HG03571 (cell line): ENCODE results near the gene KRT40.

Experiments used
- ATAC-seq: cut with Tn5 transposase; IDR thresholded peaks from one replicate; pipeline ENCODE4 v1.9.1; 2021; ENCODE audit not compliant: unreplicated experiment

Gene KRT40

DNA sequence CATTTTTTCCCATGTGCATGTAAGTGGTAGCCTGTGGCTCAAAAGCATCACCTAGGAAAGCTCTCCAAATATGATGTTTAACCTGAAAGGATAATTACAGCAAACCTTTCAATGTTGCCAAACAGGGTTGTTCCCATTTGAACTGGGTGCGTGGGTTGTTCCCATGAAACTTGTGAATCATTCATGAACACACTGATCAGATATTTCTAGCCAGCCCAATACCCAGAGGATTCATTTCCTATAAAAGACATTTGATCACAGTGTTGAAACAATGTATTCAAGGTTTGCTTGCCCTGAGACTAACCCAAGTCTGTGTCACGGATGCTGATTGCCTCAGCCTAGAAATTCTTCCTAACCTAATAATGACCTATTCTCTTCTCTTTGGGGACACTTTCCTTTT, 30.2 kb downstream of the KRT40 start:
- no peak for ATAC-seq

DNA sequence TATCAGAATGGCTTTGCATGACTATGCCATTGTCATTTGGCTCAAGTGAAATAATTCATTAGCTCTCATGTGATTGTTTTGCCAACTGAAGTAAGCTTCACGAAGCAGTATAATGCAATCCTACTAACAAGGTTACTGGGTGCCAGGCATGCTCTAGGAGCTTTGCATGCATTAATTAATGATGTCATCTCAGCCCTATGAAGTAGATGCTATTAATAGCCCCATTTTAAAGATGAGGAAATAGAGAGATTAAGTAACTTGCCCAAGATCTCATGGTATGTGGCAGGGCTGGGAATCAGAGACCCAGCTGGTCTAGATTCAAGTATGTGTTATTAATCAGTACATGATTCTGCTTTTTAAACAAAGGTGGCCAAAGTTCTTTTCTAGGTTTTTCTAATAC, 31.5 kb downstream of the KRT40 start:
- ATAC-seq: no peak

DNA sequence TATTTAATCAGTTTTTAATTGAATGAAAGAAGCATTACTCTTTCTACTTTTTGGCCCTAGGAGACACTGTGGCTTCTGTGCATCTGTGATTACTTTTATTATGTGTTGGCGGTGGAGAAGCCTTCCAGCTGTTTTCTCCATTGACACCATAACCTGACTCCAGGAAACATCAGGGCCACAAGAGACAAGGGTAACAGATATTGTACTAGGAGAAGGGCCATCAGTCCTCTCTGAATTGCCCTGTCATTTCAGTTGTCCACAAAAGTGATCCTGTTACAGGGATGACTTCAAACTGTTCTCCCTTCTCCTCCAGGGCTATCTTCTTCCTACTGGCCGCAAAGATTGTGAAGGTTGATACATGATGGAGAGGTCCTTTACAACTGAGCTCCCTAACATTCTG, 32.0 kb downstream of the KRT40 start:
- ATAC-seq: no peak

DNA sequence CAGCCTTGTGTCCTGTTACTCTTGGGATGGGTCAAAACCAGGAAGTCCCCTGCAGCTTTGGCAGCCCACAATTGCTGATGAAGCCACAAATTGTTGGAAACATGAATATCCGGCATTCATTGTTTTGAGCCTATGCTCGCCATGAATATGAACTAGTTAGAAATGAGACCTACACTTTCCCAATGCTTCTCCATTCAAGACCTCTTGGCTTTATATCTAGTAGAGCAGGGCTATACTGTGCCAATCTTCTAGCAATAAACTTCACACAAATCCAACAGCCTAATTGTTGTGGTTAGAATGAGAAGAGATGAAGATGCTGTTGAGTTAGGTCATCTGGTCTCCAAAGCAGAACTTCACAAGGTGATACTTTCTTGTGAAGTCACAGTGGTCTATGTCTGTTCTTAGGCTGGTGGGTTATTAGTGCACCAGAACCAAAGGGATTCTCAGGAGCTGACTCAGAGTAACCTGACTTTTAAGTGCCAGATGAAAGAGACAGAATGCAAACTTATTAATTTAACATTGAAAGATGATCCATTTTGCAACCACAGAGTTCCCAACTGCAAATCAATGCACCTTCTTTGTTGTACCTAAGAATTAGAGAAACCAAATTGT, 33.0 kb downstream of the KRT40 start:
- no peak for ATAC-seq

DNA sequence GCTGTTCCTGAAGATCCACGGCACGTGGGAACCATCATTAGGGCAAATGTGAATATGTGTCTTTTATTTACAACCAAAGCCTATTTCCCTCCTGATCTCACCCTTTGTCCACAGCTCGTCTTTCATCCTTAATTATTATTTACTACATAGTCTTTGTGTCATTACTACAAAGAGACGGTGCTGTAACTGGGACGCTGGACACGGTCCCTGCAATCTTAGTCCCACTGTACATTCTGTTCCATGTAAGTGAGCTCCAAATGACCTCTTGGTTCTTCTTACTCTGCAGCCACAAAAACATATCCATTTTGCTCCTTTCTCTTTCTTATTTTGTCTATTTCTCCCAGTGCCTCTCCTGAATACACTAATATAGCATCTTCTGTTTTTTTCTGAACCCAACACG, 34.0 kb downstream of the KRT40 start:
- no peak for ATAC-seq

DNA sequence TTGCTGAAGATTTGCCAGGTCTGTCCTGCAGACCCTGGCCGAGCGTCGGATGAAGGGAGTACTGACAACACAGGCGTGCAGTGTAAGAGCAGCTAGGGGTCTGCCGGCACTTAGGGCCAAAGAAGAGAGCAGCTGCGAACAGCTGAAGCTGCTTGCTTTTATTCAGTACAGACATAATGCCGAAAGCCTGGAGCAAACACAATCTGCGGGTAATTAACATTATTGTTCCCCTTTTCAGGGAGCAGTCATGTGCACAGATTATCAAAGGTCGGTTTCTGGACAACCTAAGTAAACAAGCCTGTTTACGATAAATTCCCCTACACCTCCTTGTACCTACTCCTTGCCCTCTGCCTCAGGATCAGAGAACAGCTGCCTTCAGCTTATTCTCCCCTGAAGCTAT, 34.7 kb downstream of the KRT40 start:
- no peak for ATAC-seq

DNA sequence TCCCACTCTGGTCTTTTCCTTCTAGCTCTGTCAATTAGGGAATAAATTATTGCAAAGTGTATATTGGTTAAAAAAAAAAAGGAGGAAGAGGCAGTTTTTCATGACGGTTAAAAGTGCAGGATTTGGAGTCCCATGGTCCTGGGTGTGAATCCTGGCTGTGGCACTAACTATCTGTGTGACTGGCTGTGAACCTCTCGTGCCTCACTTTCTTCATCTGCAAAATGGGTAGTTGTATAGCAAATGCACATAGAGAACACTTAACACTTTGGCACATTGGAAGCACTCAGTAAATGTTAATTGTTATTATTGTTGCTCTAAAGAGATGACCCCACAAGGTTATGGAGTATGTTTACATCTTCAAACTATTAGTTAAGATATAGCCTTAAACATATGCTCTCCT, 36.2 kb downstream of the KRT40 start:
- no peak for ATAC-seq

DNA sequence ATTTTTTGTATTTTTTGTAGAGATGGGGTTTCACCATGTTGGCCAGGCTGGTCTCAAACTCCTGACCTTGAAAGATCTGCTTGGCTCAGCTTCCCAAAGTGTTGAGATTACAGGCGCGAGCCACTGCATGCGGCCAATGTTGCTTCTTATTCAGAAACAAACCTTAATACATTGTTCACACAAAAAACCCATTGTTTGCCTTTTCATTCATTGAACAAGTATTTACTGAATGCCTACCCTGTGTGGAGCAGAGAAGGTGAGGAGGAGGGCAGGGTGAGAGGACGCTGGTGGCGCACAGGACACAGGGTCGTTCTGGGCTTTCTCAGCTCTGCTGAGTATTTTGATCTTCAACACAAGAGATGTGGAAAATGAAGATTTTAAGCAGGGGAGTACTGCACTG, 38.7 kb downstream of the KRT40 start:
- no peak for ATAC-seq

DNA sequence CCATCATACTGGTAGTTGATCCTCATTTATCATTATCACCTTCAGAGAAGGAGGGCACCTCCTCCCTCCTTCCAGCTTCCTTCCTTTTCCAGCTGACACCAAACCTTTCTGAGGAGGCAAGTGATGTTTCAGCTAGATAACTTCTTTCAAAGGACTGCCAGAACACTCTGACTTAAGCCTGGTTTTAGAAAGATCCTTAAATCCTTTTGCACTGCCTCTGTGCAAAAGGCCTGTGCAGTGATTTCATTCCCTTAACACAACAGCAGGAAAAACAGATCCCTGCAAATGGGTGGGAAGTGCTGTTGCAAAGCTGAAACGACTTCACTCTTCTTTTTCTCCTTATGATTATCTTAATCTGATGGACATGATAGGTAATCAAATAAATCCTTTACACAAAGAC, 39.6 kb downstream of the KRT40 start:
- ATAC-seq: no peak

DNA sequence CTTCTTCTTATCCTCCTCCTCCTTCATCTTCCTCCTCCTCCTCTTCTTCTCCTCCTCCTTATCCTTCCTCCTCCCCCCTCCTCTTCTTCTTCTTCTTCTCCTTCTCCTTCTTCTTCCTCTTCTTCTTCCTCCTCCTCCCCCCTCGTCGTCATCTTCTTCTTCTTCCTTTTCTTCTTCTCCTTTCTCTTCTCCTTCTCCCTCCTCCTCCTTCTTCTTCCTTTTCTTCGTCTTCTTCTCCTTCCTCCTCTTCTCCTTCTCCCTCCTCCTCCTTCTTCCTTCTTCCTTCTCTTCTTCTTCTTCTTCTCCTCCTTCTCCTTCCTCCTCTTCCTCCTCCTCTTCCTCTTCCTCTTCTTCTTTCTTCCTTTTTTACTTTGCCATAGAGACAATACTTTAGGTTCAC, 41.6 kb downstream of the KRT40 start:
- ATAC-seq: no peak

DNA sequence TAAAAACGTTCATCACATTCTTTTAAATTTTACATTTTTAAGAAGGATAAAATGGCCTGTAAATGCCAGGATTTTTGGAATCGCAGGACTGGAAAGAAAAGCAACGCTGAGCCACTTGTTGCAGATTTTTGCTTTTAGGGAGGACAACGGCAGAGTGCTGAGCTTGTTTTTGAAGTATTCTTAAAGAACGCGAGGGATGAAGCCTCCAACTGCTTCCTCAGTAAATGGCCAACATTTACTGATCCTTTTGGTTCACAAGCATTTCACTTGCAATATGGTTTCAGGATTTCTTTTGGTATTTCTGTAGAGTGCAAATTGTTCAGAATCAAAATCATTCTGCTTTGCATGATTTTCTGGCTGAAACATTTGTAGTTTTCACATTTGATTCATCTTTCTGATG, 43.9 kb downstream of the KRT40 start:
- no peak for ATAC-seq

DNA sequence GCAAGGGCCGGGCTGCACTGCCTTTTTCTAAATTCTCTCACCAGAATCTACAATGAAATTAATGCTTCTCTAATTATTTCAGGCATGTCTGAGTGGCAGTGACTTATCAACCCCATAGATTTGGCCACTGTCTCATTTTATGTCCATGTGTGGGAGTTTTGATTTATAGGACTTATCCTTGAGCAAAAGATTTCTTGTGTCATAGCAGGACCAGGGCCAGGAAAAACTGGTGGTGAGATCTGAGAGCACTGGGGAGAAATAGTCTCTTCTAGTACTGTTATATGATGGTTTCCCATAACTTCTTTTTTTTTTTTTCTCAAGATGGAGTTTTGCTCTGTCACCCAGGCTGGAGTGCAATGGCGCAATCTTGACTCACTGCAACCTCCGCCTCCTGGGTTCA, 45.1 kb downstream of the KRT40 start:
- ATAC-seq: no peak

DNA sequence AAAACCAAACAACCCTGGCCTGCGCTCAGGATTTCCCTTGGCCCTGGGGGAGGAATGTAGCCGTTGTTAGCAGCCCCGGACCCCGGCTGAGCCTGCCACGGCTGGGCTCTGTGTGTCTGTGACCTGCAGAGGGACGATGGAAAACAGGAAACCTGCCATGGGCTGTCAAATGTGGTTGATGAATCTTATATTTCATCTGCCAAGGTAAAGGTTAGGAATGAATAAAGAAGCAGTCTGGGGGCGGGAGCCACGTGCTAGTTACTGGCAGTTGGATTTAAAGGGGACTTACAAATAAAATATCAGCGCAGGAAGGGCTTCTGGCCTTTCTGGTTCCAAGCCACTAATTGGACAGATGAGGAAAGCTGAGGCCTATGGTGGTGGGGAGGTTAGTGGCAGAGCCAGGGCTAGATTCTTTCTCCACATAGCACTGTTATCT, 46.7 kb downstream of the KRT40 start, which contains the start of gene KRT23:
TSS of gene KRT23 (minus strand) at position 263 of the 436 bp plus-strand sequence. CDS start 1,043 bp downstream, outside the sequence.
- ATAC-seq: no peak

DNA sequence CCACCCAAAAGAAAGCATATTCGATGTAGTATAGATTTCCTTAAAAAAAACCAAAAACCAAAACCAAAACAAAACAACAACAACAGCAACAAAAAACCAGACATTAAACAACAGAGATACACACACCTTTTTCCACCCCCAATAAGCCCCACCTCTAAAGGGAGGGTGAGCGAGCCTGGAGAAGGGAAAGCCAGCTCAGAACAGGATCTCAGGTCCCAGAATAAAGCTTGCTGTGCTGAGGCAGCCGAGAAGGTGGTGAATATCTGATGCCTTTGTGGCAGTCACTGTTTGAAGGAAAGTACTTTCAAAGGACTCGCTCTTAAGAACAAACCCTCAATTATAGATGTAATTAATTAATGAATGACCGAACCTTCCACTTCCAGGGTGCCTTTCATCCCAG, 47.1 kb downstream of the KRT40 start:
- ATAC-seq: no peak

DNA sequence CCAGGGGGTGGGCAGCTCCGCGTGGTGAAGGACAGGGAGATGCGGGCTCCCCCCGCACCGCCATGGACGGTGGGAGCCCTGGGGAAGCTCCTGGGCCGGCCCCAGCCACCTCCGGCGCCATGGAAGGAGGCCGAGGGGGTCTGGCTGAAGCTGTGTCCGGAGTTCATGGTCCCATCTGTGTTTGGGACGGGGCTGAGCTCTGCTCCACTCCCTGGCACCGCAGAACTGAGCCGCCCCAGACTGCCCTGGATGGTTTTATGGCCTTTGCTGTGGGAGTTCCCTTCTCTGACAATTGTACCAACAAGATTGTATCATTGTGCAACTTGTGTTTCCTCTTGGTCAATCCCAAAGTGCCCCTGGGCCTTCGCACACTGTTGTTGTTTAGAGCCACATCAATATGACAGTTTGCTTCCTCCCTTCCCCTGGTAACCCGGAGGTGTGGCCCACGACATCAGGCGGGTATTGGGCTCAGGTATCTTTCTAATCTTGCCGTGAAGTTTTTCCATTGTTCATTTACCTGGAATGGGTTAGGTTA, 47.6 kb downstream of the KRT40 start:
- no peak for ATAC-seq

DNA sequence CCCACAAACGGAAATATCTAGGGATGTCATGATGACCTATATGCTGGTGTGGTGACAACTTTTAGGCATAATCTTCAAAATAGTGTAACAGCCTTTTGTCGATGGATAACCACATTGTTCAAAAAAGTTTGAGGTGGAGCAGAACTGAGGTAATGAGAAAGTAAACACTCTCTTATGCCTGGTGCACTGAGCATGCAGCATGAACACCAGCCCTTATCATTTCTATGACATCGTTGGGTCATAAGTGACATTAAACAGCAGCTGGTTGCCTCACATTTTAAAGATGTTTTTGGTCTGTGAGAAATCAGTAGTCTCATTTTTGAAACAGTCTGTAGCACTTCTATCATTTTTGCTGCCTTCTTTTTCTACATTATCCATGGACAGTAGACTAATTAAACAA, 48.5 kb downstream of the KRT40 start:
- no peak for ATAC-seq

DNA sequence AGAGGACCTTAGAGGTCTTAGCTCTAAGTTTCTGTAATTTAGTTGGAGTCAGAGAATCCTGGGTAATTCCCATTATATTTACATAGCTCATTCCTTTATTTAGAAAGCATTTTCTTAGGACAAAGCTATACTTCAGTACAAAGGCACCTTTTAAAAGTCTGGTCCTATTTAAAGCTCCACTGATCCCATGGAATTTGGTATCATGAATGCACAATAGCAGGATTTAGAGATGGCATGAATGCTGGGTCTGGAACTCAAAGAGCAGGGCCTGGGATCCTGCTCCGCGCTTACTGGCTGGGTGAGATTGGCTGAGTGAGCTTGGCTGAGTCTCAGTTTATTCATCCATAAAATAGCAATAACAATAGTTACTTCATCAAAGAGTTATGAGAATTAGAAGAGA, 51.5 kb downstream of the KRT40 start:
- no peak for ATAC-seq

DNA sequence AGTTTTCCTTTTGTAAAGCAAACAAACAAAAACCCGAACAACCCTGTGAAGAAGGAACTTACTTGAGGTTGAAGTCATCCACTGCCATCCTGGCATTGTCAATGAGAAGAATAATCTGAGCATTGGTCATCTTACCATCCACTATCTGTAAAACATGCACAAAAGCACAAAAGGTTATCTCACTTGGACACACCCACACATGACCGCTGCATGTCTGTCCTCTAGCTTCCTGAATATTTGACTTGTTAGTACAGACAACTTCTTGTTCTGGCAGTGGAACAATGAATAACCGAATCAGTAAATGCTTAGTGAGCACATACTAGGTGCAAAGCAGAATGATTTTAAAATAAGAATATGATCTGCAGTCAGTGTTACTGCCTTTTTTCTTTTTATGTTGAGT, 52.8 kb downstream of the KRT40 start:
- ATAC-seq: no peak
